HG03354 (cell line): ENCODE results near the gene DIP2B.
"Not testable (repeated sequence)": the region's sequence is repeated elsewhere in the genome, so short reads cannot be mapped to it uniquely, and the experiment has no call there.

ENCODE experiments used
- ATAC-seq: cut with Tn5 transposase; IDR thresholded peaks from one replicate; pipeline ENCODE4 v1.9.1; 2021; ENCODE audit warnings: mild to moderate bottlenecking; ENCODE audit not compliant: unreplicated experiment, poor library complexity, severe bottlenecking

Gene DIP2B

DNA sequence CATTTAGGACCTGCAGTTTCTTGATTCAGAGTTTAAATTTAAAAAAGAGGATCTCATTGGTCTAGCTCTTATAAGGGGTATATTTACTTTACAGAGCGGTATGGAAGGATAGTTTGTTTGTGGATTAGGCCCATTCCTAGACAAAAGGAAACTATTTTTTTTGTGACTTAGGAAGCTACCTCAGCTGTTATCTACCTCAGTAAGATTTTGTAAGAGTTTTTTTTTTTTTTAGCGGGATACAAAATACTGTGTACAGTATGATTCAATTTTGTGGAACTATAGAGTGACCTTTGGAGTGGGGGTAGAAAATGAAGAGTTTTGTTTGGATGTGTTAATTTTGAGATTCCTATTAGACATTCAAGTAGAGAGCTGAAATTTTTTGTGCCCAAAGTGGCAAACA is 154.5 kb downstream of the DIP2B start:
- ATAC-seq, result no peak

GRCh38 chr12:50659690-50660424 is 155.1 kb downstream of the DIP2B start:
- ATAC-seq, result no peak

DNA sequence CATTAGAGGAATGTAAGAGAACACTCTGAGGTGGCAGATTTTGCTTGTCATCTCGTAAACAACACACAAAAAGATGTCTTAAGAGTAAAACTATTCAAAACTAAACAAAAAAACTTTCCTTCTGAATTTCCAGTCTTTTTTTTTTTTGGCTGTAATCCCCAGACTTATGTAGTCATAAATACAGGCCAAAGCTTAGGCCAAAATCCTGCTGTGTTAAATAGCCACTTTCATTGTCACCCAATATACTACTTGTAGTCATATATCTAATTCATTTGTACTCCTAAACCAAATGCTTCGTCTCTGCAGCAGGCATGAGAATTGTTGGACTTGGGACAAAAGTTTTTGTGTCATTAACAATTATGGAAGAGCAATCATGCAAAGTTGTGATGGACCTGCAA is 155.6 kb downstream of the DIP2B start:
- ATAC-seq, result no peak

- ATAC-seq, result no peak
These were observed 156.7 kb downstream of the DIP2B start for GRCh38 chr12:50661300-50662115.

DNA sequence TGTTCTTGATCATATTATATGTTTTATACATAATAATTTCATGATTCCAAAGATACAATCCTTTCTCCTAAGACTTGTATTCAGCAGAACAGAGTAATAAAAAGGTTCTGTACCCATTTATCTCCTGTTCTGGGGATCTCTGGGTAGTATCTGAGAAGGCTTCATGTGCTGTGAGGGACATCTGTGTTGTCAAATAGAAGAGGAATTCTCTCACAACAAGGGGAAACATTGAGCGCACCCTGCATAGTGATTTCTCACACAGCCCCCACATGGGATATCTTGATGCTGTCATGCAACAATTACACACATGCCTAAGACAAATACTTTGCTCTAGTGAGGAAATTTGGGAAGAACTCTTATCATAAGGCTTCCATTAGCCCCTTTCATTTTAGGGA is 157.3 kb downstream of the DIP2B start:
- ATAC-seq, result no peak

DNA sequence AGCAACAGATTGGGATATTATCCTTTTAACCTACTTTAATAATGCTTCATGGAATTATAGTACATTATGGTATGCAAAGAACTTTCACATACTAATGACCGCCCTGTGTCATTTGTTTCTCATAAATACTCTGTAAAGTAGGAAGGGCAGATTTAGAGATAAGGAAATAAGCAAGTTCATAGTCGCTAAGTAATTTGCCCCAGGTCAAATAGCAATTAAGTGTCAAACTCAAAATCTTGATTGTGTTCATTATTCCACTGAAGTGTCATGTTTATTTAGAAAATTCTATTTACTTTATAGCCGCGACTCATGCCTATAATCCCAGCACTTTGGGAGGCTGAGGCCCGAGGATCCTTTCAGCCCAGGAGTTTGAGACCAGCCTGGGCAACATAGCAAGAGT is 160.4 kb downstream of the DIP2B start:
- no peak for ATAC-seq

DNA sequence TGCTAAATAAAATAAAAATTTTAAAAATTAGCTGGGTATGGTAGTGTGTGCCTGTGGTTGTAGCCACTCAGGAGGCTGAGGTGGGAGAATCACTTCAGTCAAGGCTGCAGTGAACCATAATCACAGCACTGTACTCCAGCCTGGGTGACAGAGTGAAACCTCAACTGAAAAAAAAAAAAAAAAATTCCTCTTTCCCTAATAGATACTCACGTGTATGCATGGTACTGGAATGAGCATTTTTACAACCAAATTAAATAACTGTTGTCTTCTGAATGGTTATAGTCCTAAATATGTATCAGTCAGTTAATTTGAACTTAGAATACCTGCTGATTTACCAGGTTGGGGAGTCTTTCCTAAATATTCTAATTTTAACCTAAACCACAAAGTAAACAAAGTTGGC is 160.8 kb downstream of the DIP2B start:
- ATAC-seq, result no peak

DNA sequence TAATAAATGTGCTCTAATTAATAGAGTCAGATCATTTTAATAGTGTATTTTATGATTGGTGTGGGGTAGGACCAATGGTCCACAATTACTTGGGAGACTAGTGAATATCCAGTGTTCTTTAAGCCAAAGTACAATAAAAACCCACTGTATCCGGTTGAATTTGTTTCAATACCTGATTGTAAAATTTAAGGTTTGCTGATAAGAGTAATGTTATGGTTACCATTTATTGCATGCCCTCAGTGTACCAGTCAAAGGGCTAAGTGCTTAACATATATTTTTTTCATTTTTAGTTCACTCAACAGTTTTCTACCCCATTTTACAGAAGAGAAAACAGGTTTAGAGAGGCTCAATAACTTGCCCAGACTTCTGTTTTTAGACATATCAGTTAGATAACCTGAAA is 161.2 kb downstream of the DIP2B start:
- ATAC-seq, result no peak

DNA sequence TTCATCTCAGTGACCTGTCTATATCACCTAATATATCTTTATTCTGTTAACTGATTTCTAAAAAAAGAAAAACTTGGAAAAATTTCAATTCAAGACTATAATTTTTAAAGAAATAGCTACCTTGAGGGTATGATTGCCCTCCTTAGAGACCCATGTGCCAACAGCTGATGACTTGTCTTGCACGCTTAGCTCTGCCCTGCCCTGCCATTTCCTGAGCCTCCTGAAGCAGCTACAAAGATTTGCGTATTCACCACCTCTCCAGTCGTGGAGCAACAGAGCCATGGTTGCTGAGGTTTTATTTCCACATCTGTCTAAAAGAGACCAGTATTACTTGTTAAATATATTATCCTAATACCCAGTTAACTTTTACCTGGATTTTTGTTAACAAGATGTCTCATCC is 167.4 kb downstream of the DIP2B start:
- ATAC-seq, result no peak

GRCh38 chr12:50676756-50677155 is 172.0 kb downstream of the DIP2B start:
- no peak for ATAC-seq

DNA sequence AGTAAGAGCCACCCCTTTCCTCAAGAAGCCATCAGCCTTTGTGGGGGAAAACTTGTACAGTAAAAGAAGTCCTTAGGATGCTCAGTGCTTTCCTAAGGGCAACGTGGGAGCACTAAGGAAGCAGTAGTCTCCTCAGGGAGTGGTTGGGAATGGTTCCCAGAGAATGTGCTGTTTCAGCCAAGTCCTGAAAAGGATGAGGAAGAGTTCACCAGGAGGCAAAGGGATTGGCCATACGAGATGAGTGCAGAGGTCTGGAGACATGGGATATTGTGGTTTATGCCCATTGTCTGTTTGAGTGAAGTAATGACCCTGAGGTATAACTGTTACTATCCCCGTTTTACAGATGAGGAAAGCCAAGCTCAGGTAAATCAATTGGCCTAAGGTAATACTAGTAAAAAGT is 173.1 kb downstream of the DIP2B start:
- ATAC-seq, result no peak

DNA sequence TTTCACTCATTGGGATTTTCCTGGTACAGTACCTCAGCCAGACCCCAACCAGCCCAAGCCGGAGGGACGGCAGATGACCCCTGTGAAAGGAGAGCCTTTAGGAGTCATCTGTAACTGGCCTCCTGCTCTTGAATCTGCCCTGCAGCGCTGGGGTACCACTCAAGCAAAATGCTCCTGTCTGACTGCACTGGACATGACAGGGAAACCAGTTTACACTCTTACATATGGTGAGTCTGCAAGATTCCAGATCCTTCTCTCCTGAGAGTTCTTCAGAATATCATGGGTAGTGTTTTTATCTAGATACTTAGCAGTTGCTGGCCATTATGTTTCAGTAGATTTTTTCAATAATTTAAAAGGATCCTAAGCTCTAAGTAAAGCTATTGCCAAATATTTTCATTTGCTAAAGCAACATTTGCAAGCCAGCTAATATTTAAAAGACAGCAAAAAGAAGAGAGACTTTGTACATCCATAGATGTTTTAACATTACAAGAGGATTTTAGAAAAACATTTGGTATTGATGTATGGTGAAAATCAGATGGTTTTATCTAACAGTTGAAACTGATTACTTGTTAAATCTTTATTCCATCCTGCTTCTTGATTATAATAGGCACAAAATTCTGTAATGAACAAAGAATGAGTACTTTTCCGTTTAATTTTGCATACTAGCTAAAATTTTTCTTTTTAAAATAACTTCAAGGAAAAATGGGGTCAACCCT is 174.0 kb downstream of the DIP2B start:
- ATAC-seq, result no peak

DNA sequence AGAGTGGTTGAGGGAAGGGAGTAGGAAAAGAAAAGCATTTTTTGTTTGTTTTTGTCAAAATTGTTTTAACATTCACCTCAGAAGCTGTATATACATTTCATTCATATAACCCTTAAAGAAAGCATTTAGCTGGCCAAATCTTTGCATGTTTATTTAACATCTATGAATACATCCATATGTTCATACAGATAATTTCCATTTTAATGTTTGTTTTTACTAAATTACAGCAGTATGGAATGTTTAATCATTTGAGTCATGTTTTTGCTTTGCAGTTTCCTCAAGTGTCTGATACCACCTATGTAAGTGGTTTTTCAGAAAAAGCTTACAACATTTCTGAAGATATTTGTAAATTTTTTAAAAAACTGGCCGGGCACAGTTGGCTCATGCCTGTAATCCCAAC is 174.8 kb downstream of the DIP2B start:
- ATAC-seq, result no peak

DNA sequence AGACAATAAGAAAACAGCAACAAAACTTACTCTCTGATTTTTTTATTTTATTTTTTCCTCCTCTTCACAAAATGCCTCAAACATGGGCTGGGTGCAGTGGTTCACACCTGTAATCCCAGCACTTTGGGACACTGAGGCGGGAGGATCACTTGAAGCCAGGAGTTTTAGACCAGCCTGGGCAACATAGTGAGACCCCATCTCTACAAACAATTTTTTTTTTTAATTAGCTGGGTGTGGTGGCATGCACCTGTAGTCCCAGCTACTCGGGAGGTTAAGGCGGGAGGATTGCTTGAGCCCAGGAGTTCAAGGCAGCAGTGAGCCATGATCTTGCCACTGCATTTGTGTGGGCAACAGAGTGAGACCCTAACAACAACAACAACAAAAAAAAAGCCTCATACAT is 176.3 kb downstream of the DIP2B start:
- ATAC-seq, result not testable (repeated sequence)

DNA sequence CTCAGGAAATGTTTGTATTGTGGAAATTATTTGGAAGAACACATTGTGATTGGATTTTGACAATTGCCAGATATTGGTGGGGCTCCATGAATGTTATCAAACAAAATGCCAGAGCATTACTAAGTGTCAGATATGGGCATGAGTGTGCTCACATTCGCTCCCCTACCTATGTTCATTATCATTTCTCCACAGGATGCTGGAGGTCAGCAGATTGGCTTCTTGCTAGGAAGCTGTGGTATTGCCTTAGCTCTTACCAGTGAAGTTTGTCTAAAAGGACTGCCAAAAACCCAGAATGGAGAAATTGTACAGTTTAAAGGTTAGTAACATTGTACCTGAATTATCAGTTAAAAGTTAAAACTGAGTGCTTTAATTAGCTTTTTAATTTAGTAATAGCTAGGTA is 180.9 kb downstream of the DIP2B start:
- ATAC-seq, result no peak

- no peak for ATAC-seq
These were observed 181.6 kb downstream of the DIP2B start for GRCh38 chr12:50686406-50686805.

DNA sequence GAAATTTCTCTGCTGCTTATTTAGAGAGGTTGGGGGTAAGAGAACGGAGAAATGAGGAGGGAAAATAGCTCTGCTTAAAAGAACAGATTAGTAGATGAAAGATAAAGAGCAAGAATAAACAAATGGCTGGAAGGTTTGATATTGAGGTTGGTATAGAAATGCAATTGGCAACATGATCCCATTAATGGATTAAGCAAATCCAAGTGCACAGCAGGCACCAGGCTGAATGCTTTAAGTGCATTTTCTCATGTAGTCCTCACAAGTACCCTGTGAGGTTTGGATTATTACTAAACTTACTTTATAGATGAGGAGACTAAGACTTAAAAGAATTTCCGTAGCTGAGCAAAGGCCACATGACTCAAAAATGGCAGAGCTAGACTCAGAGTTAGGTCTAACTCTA is 182.2 kb downstream of the DIP2B start:
- ATAC-seq, result no peak

DNA sequence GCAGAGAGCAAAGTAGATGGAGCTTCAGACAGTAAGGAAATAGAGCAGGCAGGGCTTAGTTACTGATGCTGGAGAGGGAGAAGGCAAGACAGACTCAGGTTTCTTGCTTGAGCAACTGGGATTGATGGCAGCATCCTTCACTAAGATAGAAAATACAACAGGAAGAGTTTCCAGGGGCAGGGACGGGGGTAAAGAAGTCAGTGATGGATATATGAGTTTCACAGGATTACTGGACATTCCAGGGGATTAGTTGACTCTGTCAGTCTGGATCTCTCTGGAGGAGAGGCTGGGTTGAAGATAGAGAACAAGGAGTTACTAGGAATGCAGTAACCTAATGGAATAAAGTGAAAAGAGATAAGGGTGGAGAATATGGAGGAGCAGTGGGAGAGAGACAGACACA is 184.7 kb downstream of the DIP2B start:
- ATAC-seq, result no peak

DNA sequence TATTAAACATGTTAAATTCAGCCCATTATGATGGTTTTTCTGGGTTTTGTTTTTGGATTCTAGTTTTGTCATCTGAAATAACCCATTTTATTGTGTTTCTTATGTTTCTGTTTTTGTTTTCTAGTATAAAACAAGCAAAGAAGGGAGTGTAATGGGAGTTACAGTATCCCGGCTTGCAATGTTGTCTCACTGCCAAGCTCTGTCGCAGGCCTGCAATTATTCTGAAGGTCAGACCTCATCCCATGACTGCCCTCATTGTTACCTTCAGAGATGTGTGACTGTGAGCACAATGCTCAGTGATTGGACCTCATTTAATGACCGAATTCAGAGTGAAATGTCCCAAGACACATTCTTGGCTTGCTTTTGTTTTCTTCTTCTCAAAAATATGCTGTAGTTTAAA is 186.1 kb downstream of the DIP2B start:
- no peak for ATAC-seq

GRCh38 chr12:50695961-50696360 is 191.2 kb downstream of the DIP2B start:
- no peak for ATAC-seq

- no peak for ATAC-seq
These were observed 192.1 kb downstream of the DIP2B start for GRCh38 chr12:50696931-50697330.
